ENCODE results near the gene CALHM3.

- TF ChIP-seq, protein P1, sequence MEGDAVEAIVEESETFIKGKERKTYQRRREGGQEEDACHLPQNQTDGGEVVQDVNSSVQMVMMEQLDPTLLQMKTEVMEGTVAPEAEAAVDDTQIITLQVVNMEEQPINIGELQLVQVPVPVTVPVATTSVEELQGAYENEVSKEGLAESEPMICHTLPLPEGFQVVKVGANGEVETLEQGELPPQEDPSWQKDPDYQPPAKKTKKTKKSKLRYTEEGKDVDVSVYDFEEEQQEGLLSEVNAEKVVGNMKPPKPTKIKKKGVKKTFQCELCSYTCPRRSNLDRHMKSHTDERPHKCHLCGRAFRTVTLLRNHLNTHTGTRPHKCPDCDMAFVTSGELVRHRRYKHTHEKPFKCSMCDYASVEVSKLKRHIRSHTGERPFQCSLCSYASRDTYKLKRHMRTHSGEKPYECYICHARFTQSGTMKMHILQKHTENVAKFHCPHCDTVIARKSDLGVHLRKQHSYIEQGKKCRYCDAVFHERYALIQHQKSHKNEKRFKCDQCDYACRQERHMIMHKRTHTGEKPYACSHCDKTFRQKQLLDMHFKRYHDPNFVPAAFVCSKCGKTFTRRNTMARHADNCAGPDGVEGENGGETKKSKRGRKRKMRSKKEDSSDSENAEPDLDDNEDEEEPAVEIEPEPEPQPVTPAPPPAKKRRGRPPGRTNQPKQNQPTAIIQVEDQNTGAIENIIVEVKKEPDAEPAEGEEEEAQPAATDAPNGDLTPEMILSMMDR (IDR thresholded peaks at IDR 0.05), result no peak
- peak; percentile 42 to 46 for TF ChIP-seq POLR2AphosphoS5 (IDR thresholded peaks at IDR 0.05; ENCODE audit: insufficient read depth in 1 of 2, low read depth in 1 of 2)
- TF ChIP-seq POLR2A (IDR thresholded peaks at IDR 0.05), result peak in 1 of 2 donors; percentile 24
These were observed 30.3 kb downstream of the CALHM3 start for GRCh38 chr10:103448746-103449145.
